GM12865 (cell line): ENCODE measurements around the gene ELP4.

Experiments
- DNase-seq: peaks from one replicate; pipeline ENCODE4 v3.0.0; 2010; ENCODE audit warnings: low read depth
- H3K4me3 ChIP-seq: 2 replicates; pipeline ENCODE4 v1.5.1; 2011; ENCODE audit warnings: mild to moderate bottlenecking, low read depth, low read length, control low read depth
- TF ChIP-seq, protein P1 (sequence below): IDR thresholded peaks from 2 replicates; pipeline ENCODE4 v1.5.1; 2011; ENCODE audit warnings: low read length, control low read depth, low read depth, inconsistent platforms; ENCODE audit not compliant: insufficient read depth; ENCODE audit errors: missing control alignments

ELP4 gene

DNA sequence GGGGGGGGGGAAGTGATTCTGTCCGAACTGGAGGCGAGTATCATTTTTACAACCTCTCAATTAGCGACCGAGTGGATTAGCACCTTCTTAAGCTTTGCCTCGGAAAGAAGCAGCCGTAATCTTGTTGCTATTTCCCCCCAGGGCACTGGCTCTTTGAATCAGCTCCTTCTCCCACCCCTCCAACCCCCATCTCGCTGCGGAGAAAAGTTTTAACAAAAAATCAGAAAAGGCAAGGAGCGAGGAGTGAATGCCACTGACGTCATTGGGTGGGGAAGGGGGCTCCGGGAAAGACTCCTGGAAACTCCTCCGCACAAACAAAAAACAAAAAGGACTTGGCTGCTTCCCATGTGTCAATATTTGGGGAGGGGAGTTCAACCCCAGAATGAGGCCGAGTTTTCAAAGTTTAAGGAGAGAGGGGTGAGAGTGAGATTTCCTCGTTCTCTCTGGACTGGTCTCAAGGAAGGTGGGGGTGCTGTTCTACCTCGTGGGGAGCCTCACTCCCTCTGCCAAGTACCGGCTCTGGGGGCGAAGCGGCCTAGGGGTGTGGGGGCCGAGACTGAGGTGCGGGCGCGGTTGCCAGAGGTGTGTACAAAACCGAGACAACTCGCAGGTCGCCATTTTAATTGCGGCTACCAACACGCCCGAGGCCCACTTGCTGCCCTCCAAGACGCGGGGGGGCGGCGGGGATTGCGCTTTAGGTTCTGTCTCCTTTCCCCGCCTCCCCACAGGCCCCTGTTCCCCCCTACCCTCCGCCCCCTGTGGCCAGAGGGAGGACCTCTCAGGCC, 304.0 kb downstream of the ELP4 start:
- TF ChIP-seq, protein P1, sequence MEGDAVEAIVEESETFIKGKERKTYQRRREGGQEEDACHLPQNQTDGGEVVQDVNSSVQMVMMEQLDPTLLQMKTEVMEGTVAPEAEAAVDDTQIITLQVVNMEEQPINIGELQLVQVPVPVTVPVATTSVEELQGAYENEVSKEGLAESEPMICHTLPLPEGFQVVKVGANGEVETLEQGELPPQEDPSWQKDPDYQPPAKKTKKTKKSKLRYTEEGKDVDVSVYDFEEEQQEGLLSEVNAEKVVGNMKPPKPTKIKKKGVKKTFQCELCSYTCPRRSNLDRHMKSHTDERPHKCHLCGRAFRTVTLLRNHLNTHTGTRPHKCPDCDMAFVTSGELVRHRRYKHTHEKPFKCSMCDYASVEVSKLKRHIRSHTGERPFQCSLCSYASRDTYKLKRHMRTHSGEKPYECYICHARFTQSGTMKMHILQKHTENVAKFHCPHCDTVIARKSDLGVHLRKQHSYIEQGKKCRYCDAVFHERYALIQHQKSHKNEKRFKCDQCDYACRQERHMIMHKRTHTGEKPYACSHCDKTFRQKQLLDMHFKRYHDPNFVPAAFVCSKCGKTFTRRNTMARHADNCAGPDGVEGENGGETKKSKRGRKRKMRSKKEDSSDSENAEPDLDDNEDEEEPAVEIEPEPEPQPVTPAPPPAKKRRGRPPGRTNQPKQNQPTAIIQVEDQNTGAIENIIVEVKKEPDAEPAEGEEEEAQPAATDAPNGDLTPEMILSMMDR = no peak
- no peak for DNase-seq
- peak overlapping the region; percentile 55 for H3K4me3 ChIP-seq

DNA sequence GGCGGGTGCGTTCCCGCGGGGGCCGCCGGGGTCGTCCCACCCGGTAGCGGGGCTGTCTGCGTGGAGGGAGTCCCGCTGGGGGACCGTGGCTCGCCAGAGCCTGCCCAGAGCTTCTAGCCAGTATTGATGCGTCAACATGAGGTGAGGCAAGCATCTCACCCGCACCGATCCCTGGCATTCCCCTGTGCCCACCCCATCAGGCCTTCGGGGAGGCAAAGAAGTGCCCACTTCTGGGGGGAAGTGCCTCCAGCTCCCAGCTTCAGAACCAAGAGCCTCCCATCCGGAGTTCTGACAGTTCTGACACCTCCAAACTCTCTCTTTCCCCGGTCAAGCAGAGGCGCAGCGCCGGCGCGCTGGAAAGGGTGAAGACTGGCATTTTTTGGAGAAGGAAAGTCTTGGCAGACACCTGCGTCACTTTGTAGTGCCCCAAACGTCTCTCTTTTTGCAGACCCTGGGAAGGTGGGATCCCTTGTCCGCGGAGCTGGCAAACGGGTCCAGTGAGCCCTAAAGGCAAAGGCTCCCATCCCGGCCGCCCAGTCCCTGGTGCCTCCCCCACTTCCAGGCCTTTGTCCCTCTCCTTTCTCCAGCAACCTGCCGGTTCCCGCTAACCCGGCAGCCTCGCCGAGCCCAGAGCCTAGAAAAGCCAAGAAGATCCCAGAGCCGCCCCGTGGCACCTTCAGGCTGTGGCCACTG, 304.8 kb downstream of the ELP4 start:
- TF ChIP-seq, protein P1 = no peak
- no peak overlapping the region for H3K4me3 ChIP-seq
- DNase-seq = no peak

DNA sequence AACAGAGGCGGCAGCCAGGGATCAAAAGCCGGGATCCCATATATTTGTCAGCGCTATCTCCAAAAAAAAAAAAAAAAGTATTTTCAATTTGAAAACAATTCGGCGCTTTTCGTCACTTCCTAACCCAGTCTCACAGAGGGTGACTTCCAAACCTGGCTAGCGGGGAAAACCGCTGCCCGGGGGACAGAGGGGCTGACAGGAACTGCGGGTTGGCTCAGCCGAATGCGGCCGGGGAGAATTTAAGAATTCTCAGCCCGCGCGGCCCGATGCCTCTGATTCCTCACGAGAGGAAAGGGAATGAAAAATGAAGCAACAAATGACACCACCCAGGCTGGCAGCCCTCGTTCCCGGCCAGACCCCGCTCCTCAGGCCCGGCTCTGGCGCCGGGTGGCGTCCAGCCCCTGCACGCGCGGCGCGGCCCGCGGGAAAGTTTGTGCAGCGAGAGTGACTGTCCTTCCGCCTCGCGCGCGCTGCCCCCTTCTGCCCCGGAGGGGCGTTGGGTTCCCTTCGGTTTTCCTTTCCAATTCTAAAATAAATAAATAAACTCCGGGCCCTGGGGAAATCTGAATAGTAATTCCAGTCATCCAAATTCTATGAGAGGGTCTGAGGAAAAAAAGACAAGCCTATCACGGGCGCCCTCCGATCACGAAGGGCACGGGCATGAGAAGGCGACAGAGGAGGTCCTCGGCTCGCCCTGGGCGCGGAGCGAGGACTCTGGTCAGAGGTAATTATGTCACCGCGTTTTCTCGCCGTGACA, 306.3 kb downstream of the ELP4 start:
- peak overlapping the region; percentile 20 for H3K4me3 ChIP-seq
- no peak for DNase-seq
- TF ChIP-seq, protein P1 = no peak

DNA sequence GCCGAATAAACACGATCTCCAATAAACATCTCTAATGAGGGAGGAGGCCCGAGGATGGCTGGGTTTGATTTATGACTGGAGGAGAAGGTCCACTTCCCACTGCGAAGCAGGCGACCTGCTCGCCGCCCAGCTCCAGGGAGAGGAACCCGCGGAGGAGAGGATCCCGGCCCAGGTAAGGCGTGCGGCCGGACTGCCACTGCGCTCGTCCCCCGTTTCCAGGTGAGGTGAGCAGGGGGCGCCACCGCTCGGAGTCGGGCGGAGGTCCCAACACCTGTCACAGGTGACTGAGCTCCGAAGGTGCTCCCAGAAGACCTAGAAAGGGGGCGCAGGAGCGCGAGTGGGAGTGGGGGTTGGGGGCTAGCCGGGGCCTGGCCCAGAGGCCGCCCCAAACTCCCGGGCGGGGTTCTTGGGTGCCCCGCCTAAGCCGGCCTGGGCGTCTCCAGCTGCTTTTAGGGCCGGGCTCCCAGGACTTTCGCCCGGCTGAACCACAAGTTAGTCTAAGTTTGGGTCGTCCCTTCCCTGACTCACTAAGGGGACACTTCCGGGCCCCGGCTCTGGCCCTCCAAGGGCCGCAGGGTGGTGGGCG, 307.0 kb downstream of the ELP4 start:
- no peak overlapping the region for H3K4me3 ChIP-seq
- TF ChIP-seq, protein P1 = no peak
- DNase-seq = no peak

DNA sequence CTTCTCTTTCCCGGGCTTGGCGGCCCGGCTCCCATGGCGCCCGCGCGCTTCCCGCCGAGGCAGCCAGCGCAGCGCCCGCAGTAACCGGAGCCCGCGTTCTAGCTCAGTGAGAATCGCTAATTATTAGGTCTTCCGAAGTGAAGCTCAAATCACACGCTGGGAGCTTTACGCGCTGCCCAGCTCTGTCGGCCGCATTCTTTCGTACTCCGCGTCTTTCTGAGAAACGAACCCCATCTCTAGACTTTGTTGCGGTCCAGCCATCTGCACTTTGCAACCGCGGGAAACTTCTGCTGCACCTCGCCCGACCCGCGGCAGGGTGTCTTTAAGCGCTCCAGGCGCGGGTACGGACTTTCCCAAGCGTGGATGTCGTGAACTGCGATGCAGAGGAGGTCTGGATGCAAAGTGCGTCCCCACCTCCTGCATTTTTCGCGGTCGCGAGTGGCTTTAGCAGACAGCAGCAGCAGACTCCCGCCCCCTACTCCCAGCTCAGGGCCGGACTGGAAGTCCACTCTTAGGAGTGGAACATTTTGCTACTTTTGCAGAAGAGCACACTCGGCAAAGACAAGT, 307.6 kb downstream of the ELP4 start:
- no peak for DNase-seq
- H3K4me3 ChIP-seq = no peak overlapping the region
- TF ChIP-seq, protein P1 = no peak

DNA sequence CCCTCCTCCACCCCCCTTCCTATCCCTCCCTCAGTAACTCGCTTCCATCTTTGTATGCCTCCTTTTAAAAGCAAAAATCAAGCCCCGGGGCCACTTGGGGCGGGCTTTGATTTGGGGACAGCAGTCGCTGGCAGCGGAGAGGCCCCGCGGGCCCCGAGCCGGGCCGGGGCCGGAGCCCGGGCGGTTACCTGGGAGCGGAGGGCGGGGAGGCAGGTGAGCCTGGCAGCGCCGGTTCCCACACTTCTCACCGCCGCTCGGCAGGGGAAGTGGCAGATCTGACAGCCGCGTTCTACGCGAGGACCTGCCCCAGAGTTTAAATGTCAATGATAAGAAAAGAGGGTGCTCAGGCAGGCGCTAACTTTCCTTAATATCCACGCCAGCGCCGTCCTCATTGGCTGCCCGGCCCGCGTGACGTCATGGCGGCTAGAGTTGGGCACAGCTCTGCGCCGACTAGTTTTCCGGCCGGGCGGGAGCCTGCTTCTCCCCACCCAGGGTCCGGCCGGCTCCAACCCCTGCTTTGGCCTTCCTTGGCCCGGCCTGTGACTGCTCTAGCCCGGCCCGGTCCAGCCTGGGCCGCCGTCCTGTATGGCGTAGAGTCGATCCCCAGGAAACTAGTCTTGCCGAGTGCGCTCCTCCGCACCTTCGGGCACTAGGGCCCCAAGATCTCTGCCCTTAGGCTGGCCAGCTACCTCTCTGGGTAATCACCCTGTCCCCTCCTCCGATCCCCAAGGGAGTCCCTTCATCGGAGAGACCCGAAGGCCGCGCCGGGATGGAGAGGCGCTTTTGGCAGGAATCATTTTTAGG, 308.3 kb downstream of the ELP4 start:
- H3K4me3 ChIP-seq = no peak overlapping the region
- TF ChIP-seq, protein P1 = no peak
- no peak for DNase-seq
